Measurements from ENCODE around the gene CDK17.

DNA sequence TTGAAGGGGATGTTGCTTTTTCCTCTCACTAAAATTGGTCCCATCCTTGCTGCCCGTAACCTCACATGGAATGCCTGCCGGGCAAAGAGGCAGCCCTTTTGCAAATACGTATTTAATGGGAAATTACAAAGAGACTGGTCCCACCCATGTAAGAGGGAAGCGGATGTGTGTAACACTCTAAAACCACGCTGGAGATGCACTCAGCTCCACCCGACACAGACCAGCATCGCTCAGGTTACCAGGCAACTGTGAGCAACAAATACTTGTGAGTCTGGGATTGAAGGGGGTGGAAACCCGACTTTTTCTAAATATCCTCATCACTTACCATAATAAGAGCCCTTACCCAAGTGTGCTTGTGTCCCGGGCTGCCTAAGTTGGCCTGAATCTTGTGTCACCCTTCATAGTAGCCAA lies 158.4 kb downstream of the CDK17 start:
- TF ChIP-seq POLR2A (IDR thresholded peaks at IDR 0.05): no peak
- TF ChIP-seq, protein P1, sequence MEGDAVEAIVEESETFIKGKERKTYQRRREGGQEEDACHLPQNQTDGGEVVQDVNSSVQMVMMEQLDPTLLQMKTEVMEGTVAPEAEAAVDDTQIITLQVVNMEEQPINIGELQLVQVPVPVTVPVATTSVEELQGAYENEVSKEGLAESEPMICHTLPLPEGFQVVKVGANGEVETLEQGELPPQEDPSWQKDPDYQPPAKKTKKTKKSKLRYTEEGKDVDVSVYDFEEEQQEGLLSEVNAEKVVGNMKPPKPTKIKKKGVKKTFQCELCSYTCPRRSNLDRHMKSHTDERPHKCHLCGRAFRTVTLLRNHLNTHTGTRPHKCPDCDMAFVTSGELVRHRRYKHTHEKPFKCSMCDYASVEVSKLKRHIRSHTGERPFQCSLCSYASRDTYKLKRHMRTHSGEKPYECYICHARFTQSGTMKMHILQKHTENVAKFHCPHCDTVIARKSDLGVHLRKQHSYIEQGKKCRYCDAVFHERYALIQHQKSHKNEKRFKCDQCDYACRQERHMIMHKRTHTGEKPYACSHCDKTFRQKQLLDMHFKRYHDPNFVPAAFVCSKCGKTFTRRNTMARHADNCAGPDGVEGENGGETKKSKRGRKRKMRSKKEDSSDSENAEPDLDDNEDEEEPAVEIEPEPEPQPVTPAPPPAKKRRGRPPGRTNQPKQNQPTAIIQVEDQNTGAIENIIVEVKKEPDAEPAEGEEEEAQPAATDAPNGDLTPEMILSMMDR (IDR thresholded peaks at IDR 0.05): no peak

All from thyroid gland (tissue), 4 donors.